Stomach smooth muscle (tissue), 2 donors: ENCODE results near the gene ARMCX4.
A peak's percentile ranks its signal among the peaks of the same experiment; 100 is the strongest.

Experiments
- H3K27ac ChIP-seq: one replicate; pipeline ENCODE4 v1.7.0; 2013; ENCODE audit warnings: mild to moderate bottlenecking, low read length, inconsistent platforms
- H3K27me3 ChIP-seq, 2 donors: one replicate each; pipeline ENCODE4 v1.7.0; 2013; ENCODE audit warnings: low read length in 2 of 2; ENCODE audit not compliant: insufficient read depth in 2 of 2, control insufficient read depth in 1 of 2
- H3K36me3 ChIP-seq, 2 donors: one replicate each; pipeline ENCODE4 v1.7.0; 2013; ENCODE audit warnings: low read length in 2 of 2; ENCODE audit not compliant: control insufficient read depth in 2 of 2, insufficient read depth in 2 of 2
- H3K4me1 ChIP-seq: one replicate; pipeline ENCODE4 v1.7.0; 2013; ENCODE audit warnings: low read length; ENCODE audit not compliant: control insufficient read depth, insufficient read depth
- H3K4me3 ChIP-seq, 2 donors: one replicate each; pipeline ENCODE4 v1.7.0; 2013; ENCODE audit warnings: low read length in 2 of 2
- H3K9ac ChIP-seq, 2 donors: one replicate each; pipeline ENCODE4 v1.7.0; 2013; ENCODE audit warnings: low read length in 2 of 2, mild to moderate bottlenecking in 1 of 2
- H3K9me3 ChIP-seq, 2 donors: one replicate each; pipeline ENCODE4 v1.7.0; 2013; ENCODE audit warnings: low read length in 2 of 2; ENCODE audit not compliant: control insufficient read depth in 2 of 2
- donor health status: healthy.
- donor health status: Pancreatic carcinoma.

ARMCX4 gene

GRCh38 chrX:101485212-101485949 is at the start of gene ARMCX4:
Gene ARMCX4 (plus strand): TSS chrX:101485456. CDS start chrX:101488590, 3,134 bp downstream.
- H3K27me3 ChIP-seq, result peaks cover 0 to 4% of the 10 kb centered on the region in 2 donors
- peak within 1 kb of the TSS; percentile 77 to 78 for H3K4me3 ChIP-seq
- H3K36me3 ChIP-seq, result peaks cover 0 to 13% of the 10 kb centered on the region in 2 donors
- H3K9me3 ChIP-seq, result no peaks in the 10 kb centered on the region
- H3K9ac ChIP-seq, result peak within 1 kb of the TSS; percentile 66 to 78
- peaks cover 6% of the 10 kb centered on the region for H3K4me1 ChIP-seq
- peak within 1 kb of the TSS; percentile 41 for H3K27ac ChIP-seq

GRCh38 chrX:101442085-101442484 is 43.2 kb upstream of the ARMCX4 start:
- no peaks in the 10 kb centered on the region for H3K27me3 ChIP-seq
- no peak overlapping the region for H3K27ac ChIP-seq
- H3K4me3 ChIP-seq, result no peak overlapping the region
- no peak overlapping the region for H3K9ac ChIP-seq
- peaks cover 13 to 16% of the 10 kb centered on the region in 2 donors for H3K36me3 ChIP-seq
- peaks cover 0 to 5% of the 10 kb centered on the region in 2 donors for H3K9me3 ChIP-seq
- H3K4me1 ChIP-seq, result no peaks in the 10 kb centered on the region

GRCh38 chrX:101449279-101449678 is 36.0 kb upstream of the ARMCX4 start:
- Histone ChIP-seq H3K4me3 (no peak overlapping the region), H3K27me3 (peaks cover 0 to 2% of the 10 kb centered on the region in 2 donors), H3K9me3 (no peaks in the 10 kb centered on the region), H3K4me1 (peaks cover 2% of the 10 kb centered on the region), H3K27ac (no peak overlapping the region), H3K36me3 (peaks cover 0 to 5% of the 10 kb centered on the region in 2 donors), H3K9ac (no peak overlapping the region)

- H3K4me1 ChIP-seq, result peaks cover 2% of the 10 kb centered on the region
Observed at GRCh38 chrX:101450085-101450484, 35.2 kb upstream of the ARMCX4 start.

GRCh38 chrX:101450961-101451360 is 34.3 kb upstream of the ARMCX4 start:
- peaks cover 0 to 5% of the 10 kb centered on the region in 2 donors for H3K36me3 ChIP-seq
- H3K27ac ChIP-seq, result no peak overlapping the region
- peaks cover 2% of the 10 kb centered on the region for H3K4me1 ChIP-seq
- peak overlapping the region in 1 of 2 donors; percentile 3 for H3K4me3 ChIP-seq
- peaks cover 0 to 2% of the 10 kb centered on the region in 2 donors for H3K27me3 ChIP-seq
- no peaks in the 10 kb centered on the region for H3K9me3 ChIP-seq
- no peak overlapping the region for H3K9ac ChIP-seq

More at GRCh38 chrX:101450085-101450484, 35.2 kb upstream of the ARMCX4 start:
- H3K4me3 ChIP-seq, result no peak overlapping the region
- no peaks in the 10 kb centered on the region for H3K9me3 ChIP-seq
- H3K36me3 ChIP-seq, result peaks cover 0 to 5% of the 10 kb centered on the region in 2 donors
- peaks cover 0 to 2% of the 10 kb centered on the region in 2 donors for H3K27me3 ChIP-seq
- H3K27ac ChIP-seq, result no peak overlapping the region
- no peak overlapping the region for H3K9ac ChIP-seq

GRCh38 chrX:101452056-101452455 is 33.2 kb upstream of the ARMCX4 start:
- Histone ChIP-seq H3K9me3 (no peaks in the 10 kb centered on the region), H3K36me3 (peaks cover 0 to 5% of the 10 kb centered on the region in 2 donors), H3K27me3 (peaks cover 0 to 2% of the 10 kb centered on the region in 2 donors), H3K9ac (no peak overlapping the region), H3K4me3 (no peak overlapping the region), H3K4me1 (peaks cover 2% of the 10 kb centered on the region), H3K27ac (no peak overlapping the region)

- H3K9me3 ChIP-seq, result no peaks in the 10 kb centered on the region
- H3K27ac ChIP-seq, result no peak overlapping the region
- H3K4me3 ChIP-seq, result no peak overlapping the region
- H3K27me3 ChIP-seq, result peaks cover 0 to 3% of the 10 kb centered on the region in 2 donors
- H3K4me1 ChIP-seq, result no peaks in the 10 kb centered on the region
- H3K9ac ChIP-seq, result no peak overlapping the region
- peaks cover 0 to 5% of the 10 kb centered on the region in 2 donors for H3K36me3 ChIP-seq
Observed at GRCh38 chrX:101460669-101461068, 24.6 kb upstream of the ARMCX4 start.

- no peak overlapping the region for H3K4me3 ChIP-seq
- H3K27ac ChIP-seq, result no peak overlapping the region
- peaks cover 0 to 5% of the 10 kb centered on the region in 2 donors for H3K36me3 ChIP-seq
- no peaks in the 10 kb centered on the region for H3K9me3 ChIP-seq
- no peaks in the 10 kb centered on the region for H3K4me1 ChIP-seq
- peaks cover 0 to 3% of the 10 kb centered on the region in 2 donors for H3K27me3 ChIP-seq
- H3K9ac ChIP-seq, result no peak overlapping the region
Observed at GRCh38 chrX:101462892-101463291, 22.4 kb upstream of the ARMCX4 start.

GRCh38 chrX:101478366-101478765 is 6.9 kb upstream of the ARMCX4 start:
- no peak overlapping the region for H3K9ac ChIP-seq
- H3K4me3 ChIP-seq, result no peak overlapping the region
- H3K27me3 ChIP-seq, result no peaks in the 10 kb centered on the region
- no peak overlapping the region for H3K27ac ChIP-seq
- no peaks in the 10 kb centered on the region for H3K9me3 ChIP-seq
- H3K36me3 ChIP-seq, result no peaks in the 10 kb centered on the region
- no peaks in the 10 kb centered on the region for H3K4me1 ChIP-seq

GRCh38 chrX:101482296-101482695 is 3.0 kb upstream of the ARMCX4 start:
- Histone ChIP-seq H3K9ac (no peak overlapping the region), H3K36me3 (no peaks in the 10 kb centered on the region), H3K27me3 (peaks cover 0 to 2% of the 10 kb centered on the region in 2 donors), H3K9me3 (no peaks in the 10 kb centered on the region), H3K4me1 (peaks cover 6% of the 10 kb centered on the region), H3K4me3 (no peak overlapping the region), H3K27ac (no peak overlapping the region)

GRCh38 chrX:101483705-101484104 is 1.6 kb upstream of the ARMCX4 start:
- H3K9me3 ChIP-seq, result no peaks in the 10 kb centered on the region
- H3K4me3 ChIP-seq, result no peak overlapping the region
- H3K27ac ChIP-seq, result no peak overlapping the region
- H3K9ac ChIP-seq, result no peak overlapping the region
- peaks cover 0 to 7% of the 10 kb centered on the region in 2 donors for H3K36me3 ChIP-seq
- peaks cover 0 to 4% of the 10 kb centered on the region in 2 donors for H3K27me3 ChIP-seq
- H3K4me1 ChIP-seq, result peaks cover 6% of the 10 kb centered on the region
